HepG2 (cell line): ENCODE data around the gene CDH22. TPM values are rescaled to one million over a fixed set of nuclear protein-coding genes. Genes with fewer than 3 reads are reported as not detected.

Experiments used
- ATAC-seq: fragments of 200-7000 bp; cut with Tn5 transposase; 3 replicates; pipeline ENCODE4 v1.9.1; 2020; ENCODE audit warnings: mild to moderate bottlenecking, moderate library complexity
- BruUV-seq: library from RNA; stranded (reverse); fragments of 400-500 nt; replicated peaks from 2 replicates; lab custom pipeline; 2021; lab: Mats Ljungman, UMichigan
- CTCF ChIA-PET: fragments of 300-600 bp; formaldehyde crosslinking; extraction: SDS; loops from one replicate; lab custom pipeline; 2021; ENCODE audit warnings: low total read pairs, inconsistent platforms, low intra/inter-chr PET ratio; lab: Yijun Ruan, JAX
- POLR2A ChIA-PET: fragments of 350-600 bp; sonication (Branson Sonifier 250); formaldehyde crosslinking; loops from one replicate; lab custom pipeline; 2020; ENCODE audit warnings: antibody characterized with exemption, inconsistent platforms; lab: Yijun Ruan, JAX
- DNase-seq: peaks from one replicate; pipeline ENCODE4 v3.0.0-alpha.2; 2015; ENCODE audit warnings: low spot score
- FAIRE-seq: peaks from 3 replicates; lab custom pipeline; 2011; peaks lifted over from hg19 to GRCh38; lab: Jason Lieb, UNC
- H2AFZ ChIP-seq: one replicate; pipeline ENCODE4 v1.6.1; 2011; ENCODE audit warnings: low read length, inconsistent platforms
- H3K27ac ChIP-seq: fragments of 300-600 bp; 3 replicates; pipeline ENCODE4 v1.8.0; 2011; ENCODE audit warnings: mixed run types, mild to moderate bottlenecking, mixed read lengths, low read length, inconsistent platforms; ENCODE audit not compliant: insufficient read depth; ENCODE audit errors: extremely low read length
- H3K27me3 ChIP-seq, 2 experiments: fragments of 200-600 bp in 1 of 2; 2 replicates in 1 of 2; 3 replicates in 1 of 2; pipeline versions ENCODE4 v1.6.0 to v1.8.0; 2011; ENCODE audit warnings: low read length in 2 of 2, mild to moderate bottlenecking in 2 of 2, moderate library complexity in 2 of 2, inconsistent platforms in 1 of 2; ENCODE audit not compliant: insufficient read depth in 2 of 2, control insufficient read depth in 1 of 2
- H3K36me3 ChIP-seq, 2 experiments: fragments of 200-600 bp in 1 of 2; replicated peaks in 1 of 2; 2 replicates in 1 of 2; 3 replicates in 1 of 2; pipeline versions ENCODE4 v1.5.1 to v1.8.0; 2011; ENCODE audit warnings: low read length in 2 of 2, inconsistent platforms in 1 of 2; ENCODE audit not compliant: insufficient read depth in 2 of 2, control insufficient read depth in 1 of 2
- H3K4me1 ChIP-seq: 2 replicates; pipeline ENCODE4 v1.5.1; 2012; ENCODE audit warnings: low read length, inconsistent platforms; ENCODE audit not compliant: insufficient read depth
- H3K4me2 ChIP-seq: 2 replicates; pipeline ENCODE4 v1.6.0; 2011; ENCODE audit warnings: low read depth, low read length, inconsistent platforms
- H3K4me3 ChIP-seq, 3 experiments: fragments of 200-600 bp in 1 of 3; sonication (generic), shearing (Covaris generic) in 1 of 3; replicated peaks in 1 of 3; 2 replicates each; pipeline ENCODE4 v1.5.1; 2011 to 2016; ENCODE audit warnings: low read length in 3 of 3, inconsistent platforms in 2 of 3, low read depth in 2 of 3, mild to moderate bottlenecking in 2 of 3, control low read depth in 1 of 3, mixed read lengths in 1 of 3; ENCODE audit not compliant: insufficient read depth in 1 of 3
- H3K79me2 ChIP-seq: one replicate; pipeline ENCODE4 v1.6.1; 2011; ENCODE audit warnings: low read length, inconsistent platforms; ENCODE audit not compliant: insufficient read depth
- H3K9ac ChIP-seq: 2 replicates; pipeline ENCODE4 v1.6.0; 2011; ENCODE audit warnings: mild to moderate bottlenecking, low read depth, low read length, inconsistent platforms; ENCODE audit not compliant: insufficient read depth
- H3K9me3 ChIP-seq: 2 replicates; pipeline ENCODE4 v1.5.1; 2012; ENCODE audit warnings: mild to moderate bottlenecking, low read length
- H4K20me1 ChIP-seq: 2 replicates; pipeline ENCODE4 v1.6.0; 2011; ENCODE audit warnings: inconsistent platforms, mild to moderate bottlenecking, low read length, moderate library complexity; ENCODE audit not compliant: insufficient read depth
- BRD4 ChIP-seq: sonication (generic); formaldehyde crosslinking; IDR thresholded peaks from 2 replicates; pipeline ENCODE4 v1.4.0; 2020; ENCODE audit warnings: missing genetic modification reagents
- CC2D1A ChIP-seq: sonication (generic); formaldehyde crosslinking; IDR thresholded peaks from 2 replicates; pipeline ENCODE4 v1.8.1; 2023; ENCODE audit warnings: mild to moderate bottlenecking, missing genetic modification reagents
- PCBP2 ChIP-seq: fragments of 200-400 bp; formaldehyde crosslinking; optimal IDR thresholded peaks from 2 replicates; pipeline ENCODE3; 2018; ENCODE audit warnings: low read length, low read depth; ENCODE audit not compliant: poor library complexity, severe bottlenecking
- SP5 ChIP-seq: IDR thresholded peaks from 2 replicates; pipeline ENCODE4 v1.6.1; 2016; ENCODE audit warnings: low read depth, borderline replicate concordance
- ZBTB8A ChIP-seq: sonication (generic); formaldehyde crosslinking; IDR thresholded peaks from 2 replicates; pipeline ENCODE4 v1.4.0; 2020; ENCODE audit warnings: mild to moderate bottlenecking, low read depth, missing genetic modification reagents, borderline replicate concordance
- ZFP36 ChIP-seq: fragments of 150-350 bp; IDR thresholded peaks from 2 replicates; pipeline ENCODE4 v1.6.1; 2018; ENCODE audit warnings: borderline replicate concordance, low read length, low read depth; ENCODE audit not compliant: partially characterized antibody
- ZNF337 ChIP-seq: sonication (generic); formaldehyde crosslinking; IDR thresholded peaks from 2 replicates; pipeline ENCODE4 v1.5.1; 2020; ENCODE audit warnings: missing genetic modification reagents, low read depth, mild to moderate bottlenecking, borderline replicate concordance
- ZNF451 ChIP-seq: sonication (generic); formaldehyde crosslinking; IDR thresholded peaks from 2 replicates; pipeline ENCODE4 v1.5.0; 2020; ENCODE audit warnings: mild to moderate bottlenecking, missing genetic modification reagents
- ZNF543 ChIP-seq: sonication (generic); formaldehyde crosslinking; IDR thresholded peaks from 2 replicates; pipeline ENCODE4 v1.4.0; 2020; ENCODE audit warnings: mild to moderate bottlenecking, missing genetic modification reagents
- ZNF558 ChIP-seq: sonication (generic); formaldehyde crosslinking; IDR thresholded peaks from 2 replicates; pipeline ENCODE4 v1.9.0; 2022; ENCODE audit warnings: mild to moderate bottlenecking, missing genetic modification reagents, borderline replicate concordance
- ZNF605 ChIP-seq: sonication (generic); formaldehyde crosslinking; IDR thresholded peaks from 2 replicates; pipeline ENCODE4 v1.8.0; 2022; ENCODE audit warnings: mild to moderate bottlenecking, missing genetic modification reagents
- WGBS: methylation state at CpG from one replicate; pipeline ENCODE4 v1.1.6; 2017; ENCODE audit warnings: low lambda C conversion rate; 5-methylcytosine and 5-hydroxymethylcytosine counted together
- in situ Hi-C: cut with HindIII; loops from 2 replicates; pipeline ENCODE4 v1.10.0; 2017; ENCODE audit warnings: low pct_unique_long_range_greater_than_20kb; ENCODE audit not compliant: extremely low pct_ligation_motif_present
- intact Hi-C: fragments of 100-400 bp; cut with micrococcal nuclease; formaldehyde crosslinking; loops from one replicate; pipeline ENCODE4 v1.10.0; 2022; ENCODE audit not compliant: unreplicated experiment
- polyA plus RNA-seq, 8 experiments: library from polyadenylated mRNA; depleted of rRNA in 3 of 8; stranded (reverse) in 7 of 8; unstranded in 1 of 8; fragments of >200 nt; fragmentation: Illumina TruSeq in 4 of 8; extraction: Trizol in 4 of 8; gene quantifications; 2 replicates each; pipeline versions ENCODE4 v1.2.1 to v1.2.3, GENCODE V29; 2011 to 2016; ENCODE audit warnings: low read depth in 4 of 8, missing spikeins in 1 of 8, mixed read lengths in 1 of 8; ENCODE audit not compliant: insufficient read depth in 1 of 8
- total RNA-seq, 5 experiments: library from RNA; depleted of rRNA; stranded (reverse); fragments of >200 nt; fragmentation: Illumina TruSeq; extraction: Trizol; gene quantifications; 2 replicates each; pipeline ENCODE4 v1.2.3, GENCODE V29; 2016; ENCODE audit warnings: low read depth in 1 of 5

The CDH22 gene
- total and polyA plus RNA-seq, 2 of the 13 experiments (the other 11 are each of a cell fraction or from before 2014, with no cell fraction given) = not detected

DNA sequence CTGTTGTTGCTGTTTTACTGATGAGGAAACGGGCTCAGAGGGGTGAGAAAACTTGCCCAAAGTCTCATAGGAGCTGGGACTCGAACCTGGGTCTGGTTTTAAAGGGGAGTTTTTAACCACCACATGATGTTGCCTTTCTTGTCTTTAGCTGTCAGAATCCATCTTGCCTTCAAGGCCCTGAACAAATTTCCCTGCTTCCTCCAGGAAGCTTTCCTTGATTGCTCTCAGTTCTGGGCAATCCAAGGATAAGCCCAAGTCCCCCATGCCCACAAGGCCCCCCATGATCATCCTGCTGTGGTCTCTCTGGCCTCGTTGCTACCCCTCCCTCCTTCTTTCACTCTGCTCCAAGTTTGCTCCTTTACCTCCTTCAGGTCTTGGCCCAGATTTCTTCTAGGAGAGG, 116.7 kb downstream of the CDH22 start:
- no peaks in the 10 kb centered on the region for H3K9me3 ChIP-seq
- H3K4me2 ChIP-seq = no peak overlapping the region
- H4K20me1 ChIP-seq = no peaks in the 10 kb centered on the region
- no peak for TF ChIP-seq ZNF451 (CRISPR knock-in tag)
- TF ChIP-seq CC2D1A (CRISPR knock-in tag) = no peak
- TF ChIP-seq SP5 (CRISPR knock-in tag) = no peak
- no peak for TF ChIP-seq ZNF558 (CRISPR knock-in tag)
- peak; percentile 7 for TF ChIP-seq ZFP36
- no peak for TF ChIP-seq ZNF337 (CRISPR knock-in tag)
- CTCF ChIA-PET = no interaction called here
- H2AFZ ChIP-seq = no peak overlapping the region
- FAIRE-seq (no peak), DNase-seq (no peak), ATAC-seq (no peak)
- in situ Hi-C loops = no loop called here
- no peaks in the 10 kb centered on the region for H3K36me3 ChIP-seq
- intact Hi-C loops = no loop called here
- POLR2A ChIA-PET = no interaction called here
- no TSS peak for BruUV-seq
- H3K9ac ChIP-seq = no peak overlapping the region
- H3K4me1 ChIP-seq = no peaks in the 10 kb centered on the region
- WGBS = under 1% methylated on average over 3 of the region's 3 CpGs
- H3K79me2 ChIP-seq = no peaks in the 10 kb centered on the region
- H3K27ac ChIP-seq = no peak overlapping the region
- peaks cover 0 to 26% of the 10 kb centered on the region in 2 experiments for H3K27me3 ChIP-seq
- H3K4me3 ChIP-seq = no peak overlapping the region

DNA sequence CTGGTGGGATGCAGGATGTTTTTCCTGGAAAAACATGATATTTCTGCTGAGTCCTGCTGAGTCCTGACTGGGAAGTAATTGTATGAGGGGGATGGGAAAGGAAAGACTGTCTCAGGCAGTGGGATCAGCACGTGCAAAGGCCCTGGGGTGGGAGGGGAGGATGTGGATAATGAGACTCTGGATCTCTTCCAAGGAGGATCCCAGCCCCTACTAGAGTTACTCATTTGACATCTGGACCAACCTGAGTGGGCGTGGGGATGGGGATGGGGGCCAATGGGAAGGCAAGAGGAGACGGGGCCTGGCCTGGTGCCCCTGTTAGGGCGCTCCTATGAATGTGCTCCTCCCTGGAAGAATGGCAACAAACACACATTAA, 117.1 kb downstream of the CDH22 start:
- Histone ChIP-seq H3K4me1 (no peaks in the 10 kb centered on the region), H3K27ac (no peak overlapping the region), H3K36me3 (no peaks in the 10 kb centered on the region), H4K20me1 (no peaks in the 10 kb centered on the region), H2AFZ (no peak overlapping the region), H3K4me3 (no peak overlapping the region), H3K9ac (no peak overlapping the region), H3K4me2 (no peak overlapping the region), H3K79me2 (no peaks in the 10 kb centered on the region), H3K27me3 (peaks cover 0 to 24% of the 10 kb centered on the region in 2 experiments), H3K9me3 (no peaks in the 10 kb centered on the region)
- WGBS = 12% methylated on average over 3 of the region's 4 CpGs
- FAIRE-seq (no peak), ATAC-seq (no peak), DNase-seq (no peak)
- intact Hi-C loops (no loop called here), in situ Hi-C loops (no loop called here)
- CTCF ChIA-PET = no interaction called here
- BruUV-seq = no TSS peak
- TF ChIP-seq ZBTB8A (CRISPR knock-in tag) = no peak
- TF ChIP-seq BRD4 = no peak
- no peak for TF ChIP-seq ZNF605 (CRISPR knock-in tag)
- no peak for TF ChIP-seq ZNF543 (CRISPR knock-in tag)
- no peak for TF ChIP-seq PCBP2
- POLR2A ChIA-PET = no interaction called here
